ENCODE measurements around the gene URI1.

The URI1 gene

GRCh38 chr19:30000862-30001261 is 58.8 kb downstream of the URI1 start:
- Histone ChIP-seq H3K79me2 (ENCODE audit: insufficient read depth, low read depth) (peaks cover 47% of the 10 kb centered on the region), H3K27ac (no peak overlapping the region), H2AFZ (ENCODE audit: low read depth) (no peak overlapping the region), H3K36me3 (ENCODE audit: insufficient read depth) (peaks cover 2% of the 10 kb centered on the region; the same call in 1 of the 2 replicates), H3K27me3 (ENCODE audit: insufficient read depth, low read depth) (no peaks in the 10 kb centered on the region), H4K20me1 (ENCODE audit: insufficient read depth) (peaks cover 6% of the 10 kb centered on the region; the same call in 1 of the 2 replicates), H3K4me1 (ENCODE audit: low read depth, poor library complexity, severe bottlenecking) (no peaks in the 10 kb centered on the region), H3K4me2 (no peak overlapping the region), H3K9ac (no peak overlapping the region), H3K4me3 (IDR thresholded peaks at IDR 0.05; ENCODE audit: insufficient read depth, low read depth, low read length) (no peak overlapping the region)
- TF ChIP-seq CTCF (conservative IDR thresholded peaks at IDR 0.05; ENCODE audit: low read depth, low read length) = no peak

GRCh38 chr19:30001301-30001700 is 59.3 kb downstream of the URI1 start:
- no peak overlapping the region for H2AFZ ChIP-seq (ENCODE audit: low read depth)
- peaks cover 2% of the 10 kb centered on the region; the same call in 1 of the 2 replicates for H3K36me3 ChIP-seq (ENCODE audit: insufficient read depth)
- H3K9ac ChIP-seq = no peak overlapping the region
- peaks cover 6% of the 10 kb centered on the region; the same call in 1 of the 2 replicates for H4K20me1 ChIP-seq (ENCODE audit: insufficient read depth)
- H3K27ac ChIP-seq = no peak overlapping the region
- H3K4me1 ChIP-seq (ENCODE audit: low read depth, poor library complexity, severe bottlenecking) = no peaks in the 10 kb centered on the region
- no peak for TF ChIP-seq CTCF (conservative IDR thresholded peaks at IDR 0.05; ENCODE audit: low read depth, low read length)
- no peaks in the 10 kb centered on the region for H3K27me3 ChIP-seq (ENCODE audit: insufficient read depth, low read depth)
- H3K4me2 ChIP-seq = no peak overlapping the region
- H3K79me2 ChIP-seq (ENCODE audit: insufficient read depth, low read depth) = peaks cover 43% of the 10 kb centered on the region
- no peak overlapping the region for H3K4me3 ChIP-seq (IDR thresholded peaks at IDR 0.05; ENCODE audit: insufficient read depth, low read depth, low read length)

GRCh38 chr19:30001791-30002190 is 59.8 kb downstream of the URI1 start:
- Histone ChIP-seq H3K27me3 (ENCODE audit: insufficient read depth, low read depth) (no peaks in the 10 kb centered on the region), H4K20me1 (ENCODE audit: insufficient read depth) (peaks cover 6% of the 10 kb centered on the region; the same call in 1 of the 2 replicates), H3K79me2 (ENCODE audit: insufficient read depth, low read depth) (peaks cover 38% of the 10 kb centered on the region), H3K4me2 (no peak overlapping the region), H3K9ac (no peak overlapping the region), H3K36me3 (ENCODE audit: insufficient read depth) (peaks cover 2% of the 10 kb centered on the region; the same call in 1 of the 2 replicates), H3K4me1 (ENCODE audit: low read depth, poor library complexity, severe bottlenecking) (no peaks in the 10 kb centered on the region), H3K27ac (no peak overlapping the region), H3K4me3 (IDR thresholded peaks at IDR 0.05; ENCODE audit: insufficient read depth, low read depth, low read length) (no peak overlapping the region), H2AFZ (ENCODE audit: low read depth) (no peak overlapping the region)
- TF ChIP-seq CTCF (conservative IDR thresholded peaks at IDR 0.05; ENCODE audit: low read depth, low read length) = no peak

- H3K36me3 ChIP-seq (ENCODE audit: insufficient read depth) = peaks cover 2% of the 10 kb centered on the region; the same call in 1 of the 2 replicates
- no peak overlapping the region for H2AFZ ChIP-seq (ENCODE audit: low read depth)
- H3K4me1 ChIP-seq (ENCODE audit: low read depth, poor library complexity, severe bottlenecking) = no peaks in the 10 kb centered on the region
- H3K79me2 ChIP-seq (ENCODE audit: insufficient read depth, low read depth) = peaks cover 17% of the 10 kb centered on the region; the same call in 1 of the 2 replicates
- H3K4me2 ChIP-seq = no peak overlapping the region
- no peaks in the 10 kb centered on the region for H4K20me1 ChIP-seq (ENCODE audit: insufficient read depth)
- no peak overlapping the region for H3K9ac ChIP-seq
- H3K27ac ChIP-seq = no peak overlapping the region
- TF ChIP-seq CTCF (conservative IDR thresholded peaks at IDR 0.05; ENCODE audit: low read depth, low read length) = no peak
- H3K4me3 ChIP-seq (IDR thresholded peaks at IDR 0.05; ENCODE audit: insufficient read depth, low read depth, low read length) = no peak overlapping the region
- H3K27me3 ChIP-seq (ENCODE audit: insufficient read depth, low read depth) = no peaks in the 10 kb centered on the region
These were observed 61.8 kb downstream of the URI1 start for GRCh38 chr19:30003866-30004265.

Measured in KMS-11 (cell line).